ENCODE measurements around the gene C8B.

C8B gene

DNA sequence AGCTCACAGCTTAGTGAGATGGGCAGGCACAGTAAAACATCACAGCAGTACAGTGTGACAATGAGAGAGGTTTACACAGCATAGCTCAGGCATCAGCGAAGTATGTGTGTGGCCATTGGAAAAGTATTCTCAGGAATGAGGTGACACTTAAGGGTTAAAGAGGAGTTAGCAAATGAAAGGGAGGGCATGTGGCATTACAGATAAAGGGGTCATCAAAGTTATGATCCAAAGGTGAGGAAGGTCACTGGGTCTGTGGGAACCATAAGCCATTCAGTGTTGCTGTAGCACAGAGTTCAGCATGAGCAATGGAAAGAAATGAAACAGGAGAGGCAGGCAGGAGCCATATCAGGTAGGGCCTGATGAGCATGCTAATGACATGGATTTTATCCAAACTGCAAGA, 4.5 kb upstream of the C8B start:
- no peak for FAIRE-seq

DNA sequence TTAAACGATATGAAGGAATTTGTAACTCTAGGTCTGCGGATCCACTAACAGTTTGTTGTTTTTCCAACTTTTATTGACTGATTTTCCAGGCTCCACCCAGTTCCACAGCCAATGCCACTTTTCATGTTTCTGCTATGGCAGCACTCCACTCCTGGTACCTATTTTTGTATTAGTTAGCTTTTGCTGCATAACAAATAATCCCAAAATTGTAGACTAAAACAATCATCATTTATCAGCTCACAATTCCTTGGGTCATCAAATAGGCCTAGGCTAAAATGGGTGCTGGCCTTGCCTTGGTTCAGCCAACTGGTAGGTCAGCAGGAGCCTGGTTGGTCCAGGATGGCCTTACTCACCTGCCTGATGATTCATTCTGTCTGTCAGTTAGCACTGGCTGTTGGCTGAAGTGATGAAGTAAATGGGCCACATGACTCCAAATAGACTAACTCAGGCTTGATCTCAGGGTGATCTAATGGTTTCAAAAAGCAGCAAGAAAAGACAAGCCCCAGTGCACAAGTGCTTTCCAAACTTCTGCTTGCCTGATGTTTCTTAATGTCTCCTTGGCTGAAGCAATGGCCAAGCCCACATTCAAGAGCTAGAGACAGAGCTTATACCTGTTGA, 3.2 kb upstream of the C8B start:
- no peak for FAIRE-seq

DNA sequence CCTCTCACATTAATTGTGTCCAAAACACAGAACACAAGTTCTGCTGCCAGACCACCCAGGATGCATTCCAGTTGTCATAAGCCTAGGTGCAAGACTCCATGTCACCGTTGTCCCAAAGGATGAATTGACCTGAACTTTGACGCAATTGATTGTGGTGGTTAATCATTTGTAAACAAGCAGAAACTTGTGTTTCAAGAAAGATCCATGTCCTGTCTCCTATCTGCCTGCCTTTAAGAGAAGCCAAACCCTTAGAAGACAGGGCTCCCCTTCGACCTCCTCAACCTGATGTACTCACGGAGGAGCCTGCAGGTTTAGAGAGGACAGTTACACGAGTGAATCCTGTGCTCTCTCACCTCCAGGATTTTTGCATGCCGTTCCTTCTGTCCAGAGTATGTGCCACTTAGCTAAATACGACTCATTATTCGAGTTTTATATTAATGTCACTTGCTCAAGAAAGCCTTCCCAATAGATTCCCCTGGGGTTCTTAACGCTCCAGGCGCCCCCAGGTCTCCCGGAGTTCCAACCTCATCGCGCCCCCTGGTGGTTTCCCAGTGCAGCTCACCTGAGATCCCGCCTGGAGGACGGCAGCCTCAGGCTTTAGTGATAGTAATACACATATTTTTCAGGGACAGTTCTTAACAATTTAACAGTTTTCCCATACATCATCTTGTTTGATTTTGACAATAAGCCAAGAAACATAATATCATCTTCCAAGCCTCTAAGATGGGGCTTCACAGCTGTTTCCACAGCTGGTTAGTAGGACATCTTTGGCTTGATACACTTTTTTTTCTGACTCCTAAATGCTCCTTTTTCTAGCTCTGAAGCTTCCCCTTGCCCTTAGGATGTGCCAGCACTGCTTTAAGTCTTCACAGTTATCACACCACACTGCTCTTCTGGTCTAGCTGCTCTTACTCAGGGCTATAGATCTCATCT, 2.4 kb upstream of the C8B start:
- no peak for FAIRE-seq

DNA sequence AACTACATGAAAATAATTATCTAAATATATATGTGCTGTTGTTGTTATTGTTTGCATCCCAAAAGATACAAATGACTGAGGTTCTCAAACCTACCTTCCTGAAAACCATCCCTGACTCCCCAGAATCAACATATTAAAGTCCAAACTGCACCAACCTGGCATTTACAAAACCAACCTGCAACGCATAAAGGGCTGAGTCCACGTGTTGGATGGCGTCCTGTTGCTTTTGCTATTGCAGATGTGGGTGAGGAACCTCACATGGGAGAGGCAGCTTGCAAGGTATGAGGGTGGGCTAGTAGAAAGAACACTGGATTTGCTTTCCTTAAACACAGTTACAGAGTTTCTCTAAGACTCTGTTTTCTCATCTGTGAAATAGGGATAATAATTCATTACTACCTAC, 1.5 kb upstream of the C8B start:
- FAIRE-seq: no peak

DNA sequence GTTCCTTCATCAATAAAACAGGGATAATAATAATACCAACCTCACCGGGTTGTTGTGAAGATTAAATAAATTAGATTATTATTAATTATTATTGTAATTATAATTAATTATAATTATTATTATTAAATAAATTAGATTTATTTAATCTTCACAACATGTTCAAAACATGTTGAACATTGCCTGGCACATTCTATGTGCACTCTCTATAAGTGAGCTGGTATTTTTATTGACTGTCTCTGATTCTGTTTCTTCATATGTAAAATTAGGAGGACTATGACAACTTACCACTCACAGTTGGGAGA, 834 bp upstream of the C8B start:
- FAIRE-seq: no peak

DNA sequence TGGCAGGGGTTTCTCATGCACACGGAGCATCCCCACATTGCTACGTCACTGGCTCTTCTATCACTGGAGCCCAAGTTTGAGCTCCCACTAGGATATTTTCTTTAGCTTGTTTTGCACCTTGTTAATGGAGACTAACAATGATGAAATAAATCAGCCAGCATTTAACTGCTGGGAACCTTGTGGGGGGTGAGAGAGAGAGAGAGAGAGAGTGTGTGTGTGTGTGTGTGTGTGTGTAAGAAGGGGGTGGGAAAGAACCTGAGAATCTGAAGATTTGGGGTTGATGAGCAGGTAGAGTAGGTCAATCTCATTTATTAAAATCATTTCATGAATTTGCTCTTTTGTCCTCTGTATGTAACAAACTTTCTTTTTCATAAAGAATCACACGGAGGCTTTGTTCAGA, 624 bp downstream of the C8B start:
- no peak for FAIRE-seq

DNA sequence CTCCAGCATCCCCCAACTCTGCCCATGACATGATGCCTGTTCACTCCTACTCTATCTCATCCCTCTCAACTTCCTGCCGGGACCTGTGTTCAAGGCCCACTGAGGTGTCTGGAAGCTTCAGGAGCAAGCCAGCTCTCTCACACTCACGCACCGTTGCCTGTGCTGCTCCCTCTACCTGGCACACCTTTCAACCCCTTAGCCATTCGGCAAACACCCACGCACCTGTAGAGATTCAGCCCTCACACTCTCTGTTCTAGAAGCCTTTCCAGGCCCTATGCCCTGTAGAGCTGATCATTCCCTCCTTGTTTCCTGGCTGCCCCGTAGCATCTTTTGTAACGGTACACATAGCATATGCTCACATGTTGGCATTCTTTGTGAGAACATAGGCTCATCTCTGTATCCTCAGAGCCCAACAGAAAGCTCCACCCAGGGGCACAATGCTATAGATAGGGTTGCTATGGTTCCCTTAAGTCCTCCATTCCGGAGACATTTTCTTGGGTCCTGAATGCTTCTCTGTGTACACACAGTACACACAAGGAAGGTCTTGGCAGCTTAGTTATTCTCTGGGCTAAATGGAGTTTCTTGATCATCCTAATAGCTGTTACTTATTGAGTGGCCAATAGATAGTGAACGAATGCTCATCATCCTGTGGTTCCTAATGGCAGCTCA, 1.3 kb downstream of the C8B start:
- FAIRE-seq: no peak

DNA sequence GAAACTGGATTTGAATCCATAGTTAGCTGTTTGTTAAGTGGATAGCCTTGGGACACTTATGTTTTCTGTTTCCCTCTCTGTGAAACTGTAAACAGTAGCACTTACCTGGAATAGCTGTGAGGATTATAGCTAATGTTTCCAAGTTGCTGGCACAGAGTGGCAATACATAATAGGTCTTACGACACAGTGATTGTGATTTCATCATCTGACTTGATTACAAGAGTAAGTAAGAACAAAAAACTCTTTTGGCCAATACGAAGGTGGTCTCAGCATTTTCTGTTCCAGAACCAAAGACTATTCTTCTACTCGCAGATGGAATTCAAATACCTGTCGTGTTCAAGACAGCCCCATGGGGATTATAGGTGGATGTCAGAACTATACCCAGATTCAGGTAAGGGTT, 2.1 kb downstream of the C8B start:
- no peak for FAIRE-seq

DNA sequence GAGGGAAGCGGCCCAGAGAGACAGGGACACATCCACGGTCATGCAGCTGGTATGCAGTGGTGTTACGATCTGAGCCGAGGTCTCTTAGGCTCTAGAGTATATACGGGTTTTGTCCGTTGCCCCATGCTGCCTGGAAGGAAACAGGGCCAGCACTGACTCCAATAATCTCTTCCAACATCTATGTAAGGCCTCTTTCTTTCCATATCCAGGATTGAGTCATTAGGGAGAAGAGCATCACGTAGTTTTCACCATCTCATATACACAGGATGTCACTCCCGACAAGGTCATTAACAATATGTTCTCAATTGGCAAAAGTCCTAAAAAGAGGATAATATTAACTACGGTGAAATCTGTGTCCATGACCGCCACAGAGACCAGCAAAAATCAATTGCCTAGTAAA, 4.4 kb downstream of the C8B start:
- no peak for FAIRE-seq

DNA sequence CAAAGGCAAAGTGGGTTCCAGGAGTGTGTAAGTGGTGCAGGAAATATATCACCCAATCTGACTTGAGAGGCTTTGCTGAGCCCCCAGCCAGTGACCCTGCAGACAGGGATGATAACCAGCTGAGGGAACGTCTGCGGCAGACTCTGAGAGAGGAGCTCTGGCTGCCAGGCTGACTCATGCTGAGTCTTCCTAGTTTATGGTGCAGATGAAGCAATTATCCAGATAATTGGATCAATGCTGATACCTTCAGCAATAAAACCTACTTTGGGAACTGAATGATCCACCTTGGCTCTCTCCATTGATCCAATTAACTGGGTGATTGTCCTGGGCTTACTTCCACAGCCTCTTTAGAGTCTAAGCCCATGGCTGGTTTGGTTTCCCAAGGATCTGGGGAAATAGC, 7.3 kb downstream of the C8B start:
- FAIRE-seq: no peak

DNA sequence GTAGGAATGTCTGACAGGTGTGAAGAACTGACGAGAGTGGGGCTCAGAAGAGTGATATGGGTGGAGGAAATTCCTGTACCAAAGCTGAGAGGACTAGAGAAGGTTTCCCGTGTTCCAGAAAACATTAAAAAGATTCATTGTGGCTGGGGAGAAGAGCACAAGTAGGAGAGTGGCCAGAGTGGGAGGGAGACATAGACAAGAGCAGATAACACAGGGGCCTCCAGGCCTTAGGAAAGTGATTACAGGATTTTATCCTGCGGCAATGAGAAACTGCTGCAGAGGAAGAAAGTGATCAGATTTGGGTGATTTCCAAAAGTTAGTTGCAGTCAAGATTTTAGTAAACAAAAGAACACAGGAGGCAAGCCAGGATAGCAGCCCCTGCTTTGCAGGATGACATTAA, 7.9 kb downstream of the C8B start:
- FAIRE-seq: no peak

DNA sequence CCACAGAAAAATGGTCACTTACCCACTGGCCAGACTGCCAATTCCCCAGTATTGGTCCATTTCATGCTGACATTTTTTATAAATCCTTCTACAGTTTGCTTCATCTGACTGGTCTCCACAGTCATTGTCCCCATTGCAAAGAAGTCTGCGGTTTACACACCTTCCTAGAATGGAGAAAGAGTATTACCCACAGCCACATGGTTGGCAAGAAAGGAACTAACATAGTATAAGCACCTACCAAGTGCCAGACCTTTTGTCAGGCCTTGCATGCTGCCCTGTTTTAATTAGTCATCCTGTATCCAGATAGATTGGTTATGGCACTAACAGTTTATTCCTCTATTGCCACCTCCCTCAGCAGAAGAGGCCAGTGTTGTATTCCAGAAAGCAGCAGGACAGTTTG, 11.2 kb downstream of the C8B start:
- no peak for FAIRE-seq

DNA sequence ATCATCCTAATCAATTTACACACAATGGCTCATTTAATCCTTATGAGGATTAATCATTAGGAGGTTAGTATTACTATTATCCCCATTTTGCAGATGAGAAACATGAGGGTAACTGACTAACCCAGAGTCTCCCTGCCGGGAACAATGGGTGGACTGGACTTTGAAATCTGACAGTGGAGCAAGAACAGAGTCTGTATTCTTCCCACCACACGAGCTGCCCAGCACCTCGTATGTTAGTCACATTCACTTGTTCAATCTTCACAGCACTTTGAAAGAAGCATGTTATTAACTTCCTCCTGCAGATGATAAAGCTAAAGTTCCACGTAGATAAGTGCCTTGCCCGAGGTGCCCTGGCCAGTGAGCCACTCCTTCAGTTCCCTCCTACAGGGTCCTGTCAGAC, 12.4 kb downstream of the C8B start:
- no peak for FAIRE-seq

DNA sequence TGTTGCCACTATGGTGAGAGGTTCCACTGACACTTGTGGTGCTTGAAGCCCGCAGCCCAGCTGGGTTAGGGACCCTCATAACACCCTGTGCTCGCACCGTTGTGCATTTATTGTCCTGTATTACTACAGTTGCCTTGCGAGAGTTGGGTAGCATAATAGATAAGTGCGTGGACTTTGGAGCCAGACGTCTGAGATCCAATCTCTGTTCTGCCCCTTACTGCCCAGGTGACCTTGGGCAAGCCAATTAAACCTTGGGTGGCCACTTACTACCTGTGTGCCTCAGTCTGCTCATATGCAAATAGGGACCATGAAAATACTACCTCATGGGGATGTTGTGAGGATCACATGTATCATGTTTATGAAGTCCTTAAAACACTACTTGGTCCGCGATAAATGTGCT, 13.3 kb downstream of the C8B start:
- no peak for FAIRE-seq

DNA sequence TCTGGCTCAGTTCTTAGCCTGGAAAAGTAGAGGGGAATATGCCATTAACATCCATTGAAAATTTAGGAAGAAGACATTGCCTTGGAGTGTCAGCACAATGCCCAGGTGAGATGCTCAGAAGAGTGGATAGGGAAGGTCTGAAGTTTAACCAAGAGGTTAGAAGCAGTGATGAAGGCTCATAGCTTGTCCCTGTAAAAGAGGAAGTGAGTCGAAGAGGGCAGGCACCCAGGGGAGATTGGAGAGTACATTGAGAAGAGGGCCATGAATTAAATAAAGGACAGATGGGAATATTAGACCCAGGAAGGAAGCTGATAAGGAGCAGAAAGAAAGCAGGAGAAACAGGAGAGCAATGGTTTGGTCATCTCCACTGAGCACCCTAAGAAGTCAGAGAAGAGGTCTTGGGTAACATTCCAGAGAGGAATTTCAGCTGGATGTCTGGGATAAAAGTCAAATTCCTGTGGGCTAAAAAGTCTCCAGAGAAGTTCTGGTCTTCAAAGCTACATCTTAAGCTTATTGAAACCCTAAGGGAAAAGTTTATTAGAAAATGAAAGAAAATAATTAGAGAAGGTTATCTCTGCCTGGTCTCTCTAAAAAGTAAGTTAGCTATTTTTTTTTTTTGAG, 17.3 kb downstream of the C8B start:
- no peak for FAIRE-seq

DNA sequence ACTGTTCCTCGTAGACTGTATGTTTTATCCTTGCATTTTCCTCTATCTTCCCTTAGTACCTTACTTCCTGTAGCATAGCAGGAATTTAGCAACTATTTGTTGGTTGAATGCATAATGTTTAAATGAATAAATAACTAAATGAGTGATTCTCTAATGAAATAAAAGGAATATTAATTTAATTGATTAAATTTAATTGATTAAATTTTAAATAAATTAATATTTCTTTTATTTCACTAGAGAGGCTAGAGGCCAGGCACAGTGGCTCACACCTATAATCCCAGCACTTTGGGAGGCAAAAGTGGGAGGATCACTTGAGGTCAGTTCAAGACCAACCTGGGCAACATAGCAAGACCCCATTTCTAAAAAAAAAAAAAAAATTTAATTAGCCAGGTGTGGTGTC, 25.8 kb downstream of the C8B start:
- no peak for FAIRE-seq

DNA sequence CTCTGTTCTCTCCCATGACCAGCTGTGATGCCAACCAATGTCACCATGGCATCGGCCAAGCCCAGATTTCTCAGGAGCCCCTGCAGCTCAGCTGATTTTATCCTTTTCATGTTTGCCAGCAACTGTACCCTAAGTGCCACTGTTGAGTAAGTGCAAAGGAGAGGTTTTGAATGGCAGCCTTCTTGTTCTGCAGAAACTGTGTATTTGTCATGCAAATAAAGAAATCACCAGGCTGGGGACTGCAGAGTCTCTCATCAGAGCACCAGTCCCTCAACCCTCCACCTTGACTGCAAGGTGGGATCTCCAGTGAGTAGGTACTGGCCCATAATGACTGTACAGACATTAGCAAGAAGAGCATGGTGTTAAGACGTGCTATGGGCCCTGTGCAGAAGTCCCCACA, 26.6 kb downstream of the C8B start:
- FAIRE-seq: no peak

DNA sequence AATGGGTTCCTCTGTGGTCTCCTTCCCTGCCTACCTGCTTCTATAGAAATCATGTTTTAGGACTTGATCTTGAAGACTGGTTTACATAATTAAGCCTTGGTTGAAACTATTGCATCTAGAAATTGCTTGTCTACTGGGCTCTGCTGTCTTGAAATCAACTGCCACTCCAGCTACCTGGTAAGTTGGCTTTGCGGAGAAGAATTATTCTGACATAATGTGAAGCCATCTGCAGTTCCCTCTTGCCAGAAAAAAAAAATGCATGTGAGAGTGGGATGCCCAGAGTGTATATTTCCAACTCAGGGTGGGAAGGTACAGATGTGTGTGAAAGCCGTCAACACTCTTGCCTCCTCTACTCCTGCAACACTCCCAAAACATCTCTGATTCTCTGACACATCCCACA, 27.2 kb downstream of the C8B start:
- no peak for FAIRE-seq

DNA sequence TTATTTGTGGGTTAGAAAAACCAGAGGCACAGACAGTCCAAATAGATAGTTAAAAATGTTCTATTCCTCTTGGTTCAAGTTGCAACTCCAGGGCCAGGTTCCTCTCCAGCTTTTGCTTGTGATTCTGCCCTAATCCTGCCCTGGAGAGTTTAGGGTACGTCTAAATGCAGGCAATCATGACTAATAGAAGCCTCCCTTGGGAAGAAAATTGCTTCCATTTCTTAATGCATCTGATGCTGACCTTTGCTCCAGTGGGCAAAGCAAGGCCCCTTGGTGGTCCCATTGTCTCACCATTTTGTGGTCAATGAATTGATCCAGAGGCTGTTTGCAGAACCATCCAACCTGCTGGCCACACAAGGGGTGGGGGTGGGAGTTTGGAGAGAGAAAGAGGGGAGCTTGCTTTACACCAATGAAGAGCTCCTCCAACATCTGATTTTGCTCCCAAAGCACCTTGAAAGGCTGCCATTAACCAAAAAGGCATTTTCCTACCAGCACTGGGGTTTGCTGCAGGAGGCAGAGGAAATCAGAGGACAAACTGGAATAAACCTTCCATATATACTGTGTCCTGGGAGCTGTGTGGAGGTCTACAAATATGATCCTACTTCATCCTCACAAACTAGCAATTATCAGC, 31.3 kb downstream of the C8B start:
- no peak for FAIRE-seq

DNA sequence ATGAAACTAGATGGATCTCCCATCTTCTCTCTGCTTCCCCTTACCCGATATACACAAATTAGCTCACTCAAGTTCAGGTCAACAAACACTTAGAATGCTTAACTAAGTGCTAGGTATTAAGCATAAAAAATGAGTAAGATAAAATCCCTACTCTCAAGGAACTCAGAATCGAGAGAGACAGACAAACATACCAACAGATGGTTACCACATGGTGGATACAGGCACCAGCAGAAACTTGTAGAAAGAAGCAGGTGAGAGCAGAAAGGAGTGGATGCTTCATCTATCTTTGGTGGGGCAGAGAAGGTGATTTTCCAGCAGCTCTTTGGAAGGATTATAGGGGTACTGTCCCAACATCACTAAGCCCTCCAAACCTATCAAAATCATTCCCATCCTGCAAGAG, 32.2 kb downstream of the C8B start:
- FAIRE-seq: no peak

DNA sequence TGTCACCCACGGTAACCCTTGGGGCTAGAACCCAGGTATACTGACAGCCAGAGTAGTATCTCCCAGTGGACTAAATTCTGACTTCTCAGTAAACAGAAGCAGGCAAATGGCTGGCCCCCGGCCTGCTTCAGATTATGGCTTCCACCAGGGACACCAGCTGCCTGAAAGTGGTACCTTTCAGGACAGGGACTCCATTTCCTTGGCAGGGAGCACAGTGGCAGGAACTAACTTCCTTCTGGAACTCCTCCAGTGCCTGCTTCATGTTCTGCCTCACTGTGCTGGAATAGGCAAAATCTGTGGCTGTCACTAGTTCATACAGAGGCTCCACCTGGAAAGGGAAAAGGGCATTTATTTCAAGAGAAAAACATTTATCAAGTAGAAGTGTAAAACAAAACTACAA, 32.7 kb downstream of the C8B start:
- no peak for FAIRE-seq

DNA sequence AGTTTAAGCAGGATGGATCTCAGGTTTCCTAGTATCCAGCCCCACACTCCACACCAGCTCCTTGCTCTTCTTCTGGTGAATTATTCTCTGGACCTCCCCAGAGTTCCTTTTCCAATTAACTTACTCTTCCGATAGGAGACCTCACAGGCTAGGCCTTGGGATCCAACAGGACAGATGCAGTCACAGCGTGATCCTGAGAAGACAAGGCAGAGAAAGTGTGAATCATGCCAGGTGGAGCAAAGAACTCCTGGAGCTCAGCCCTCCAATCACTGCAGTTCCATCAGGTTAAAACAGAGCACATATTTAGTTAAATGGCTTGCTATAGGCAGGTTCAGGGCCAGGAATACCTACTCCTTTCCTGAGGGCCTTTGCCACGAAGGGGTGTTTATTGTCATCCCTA, 34.1 kb downstream of the C8B start:
- FAIRE-seq: no peak

DNA sequence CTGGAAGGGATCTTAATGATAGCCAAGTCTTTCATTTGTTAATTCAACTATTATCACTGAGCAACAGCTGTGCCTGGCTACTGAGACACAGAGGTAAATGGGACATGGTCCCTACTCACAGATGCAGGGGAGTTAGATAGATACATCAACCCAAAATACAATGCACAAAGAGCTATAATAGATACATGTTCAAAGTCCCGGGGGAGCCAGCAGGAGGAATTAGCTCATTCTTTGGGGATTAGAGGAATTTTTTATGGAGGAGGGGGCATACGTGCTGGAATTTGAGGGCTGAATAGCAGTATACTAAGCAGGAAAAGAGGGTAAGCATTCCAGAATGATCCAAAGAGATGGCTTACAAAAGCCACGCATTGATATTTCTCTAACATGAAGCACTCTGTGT, 34.6 kb downstream of the C8B start:
- no peak for FAIRE-seq
